Heart left ventricle (tissue), 16 donors: ENCODE measurements around the gene TREH. TPM values are rescaled to one million over a fixed set of nuclear protein-coding genes. Genes with fewer than 3 reads are reported as not detected.

ENCODE experiments used
- ATAC-seq, 4 donors: fragments of 200-7000 bp; cut with Tn5 transposase; one replicate each; pipeline ENCODE4 v1.9.1; 2020 to 2022; ENCODE audit warnings: moderate library complexity in 4 of 4, mild to moderate bottlenecking in 3 of 4, moderate number of reproducible peaks in 1 of 4
- DNase-seq, 5 donors: peaks; one replicate each; pipeline ENCODE4 v3.0.0-alpha.2; 2020
- H3K27ac ChIP-seq, 12 donors: fragments of 200-600 bp; sonication (generic) in 4 of 12; one replicate each; pipeline versions ENCODE4 v1.5.0 to v1.8.0; 2016 to 2022; ENCODE audit warnings: mild to moderate bottlenecking in 2 of 12
- H3K27me3 ChIP-seq, 9 donors: fragments of 200-600 bp; sonication (generic) in 2 of 9; one replicate each; pipeline versions ENCODE4 v1.5.1 to v1.8.0; 2016 to 2022; ENCODE audit warnings: mild to moderate bottlenecking in 3 of 9
- H3K36me3 ChIP-seq, 9 donors: fragments of 200-600 bp; sonication (generic) in 2 of 9; one replicate each; pipeline versions ENCODE4 v1.5.0 to v1.8.0; 2018 to 2022; ENCODE audit warnings: mild to moderate bottlenecking in 2 of 9
- H3K4me1 ChIP-seq, 12 donors: fragments of 200-600 bp; sonication (generic) in 4 of 12; one replicate each; pipeline versions ENCODE4 v1.5.0 to v1.8.0; 2016 to 2022; ENCODE audit warnings: mild to moderate bottlenecking in 3 of 12
- H3K4me3 ChIP-seq, 12 donors: fragments of 200-600 bp; sonication (generic) in 4 of 12; one replicate each; pipeline versions ENCODE4 v1.5.0 to v1.8.0; 2017 to 2022; ENCODE audit warnings: mild to moderate bottlenecking in 9 of 12, moderate library complexity in 4 of 12
- H3K9me3 ChIP-seq, 12 donors: fragments of 200-600 bp; sonication (generic) in 4 of 12; one replicate each; pipeline versions ENCODE4 v1.5.0 to v1.8.0; 2016 to 2022; ENCODE audit warnings: mild to moderate bottlenecking in 1 of 12
- POLR2A ChIP-seq, 2 donors: fragments of 450-650 bp; IDR thresholded peaks; one replicate each; pipeline ENCODE4 v1.6.1; 2017; ENCODE audit warnings: antibody characterized with exemption in 2 of 2, mild to moderate bottlenecking in 2 of 2, moderate library complexity in 2 of 2
- WGBS, 4 donors: extraction: QIAGEN DNeasy Blood & Tissue Kit in 2 of 4; methylation state at CpG; one replicate each; pipeline versions ENCODE4 v1.1.5 to v1.1.7; 2013 to 2018; 5-methylcytosine and 5-hydroxymethylcytosine counted together
- intact Hi-C, 10 donors: fragments of 100-400 bp; cut with DNase I; formaldehyde crosslinking; loops; one replicate each; pipeline versions ENCODE4 v1.11.1 to v1.14.2; 2022
- polyA plus RNA-seq, 2 donors: library from polyadenylated mRNA; stranded (reverse); fragments of 200-250 nt; gene quantifications; one replicate each; pipeline ENCODE4 v1.2.3, GENCODE V29; 2013
- total RNA-seq, 9 donors: library from RNA; depleted of rRNA in 2 of 9; stranded (reverse); fragments of >200 nt in 2 of 9; fragmentation: NEBNext Ultra II Directional in 3 of 9; extraction: Animal tissue kit (Norgen Biotek cat#: 25700) in 3 of 9; gene quantifications; one replicate each; pipeline versions ENCODE4 v1.1.0 to v1.2.4, GENCODE V29; 2016 to 2023
- TF ChIP-seq, protein P1 (sequence below), 12 donors: fragments of 200-600 bp; sonication (generic) in 4 of 12; IDR thresholded peaks; one replicate each; pipeline versions ENCODE4 v1.5.0 to v1.8.0; 2018 to 2022; ENCODE audit warnings: antibody characterized with exemption in 12 of 12, mild to moderate bottlenecking in 5 of 12
- donor health status: ischemic (EF 13 %, LVEDD 7.1; RV severe dilation, severe dysfunction).
- donor health status: healthy with polysubstance abuse.
- donor health status: DM: no; HTN: yes; CAD: no.
- donor health status: DM: no; HTN: no; CAD: no.
- donor health status: ischemic (EF 25% LVEDD 6.9; RV normal size, moderate dysfunction).
- donor health status: ischemic (EF 25% LVEDD 5.7; RV mildly dilated, moderate dysfunction).
- donor health status: healthy.
- donor health status: DM: yes; HTN: yes; CAD: no.
- donor health status: ischemic (EF 35%, LVEDD 5.7; RV mildly dilated, moderate dysfunction).
- donor health status: nonischemic (EF 11% LVEDD 7.7; RV severe dilation, severe dysfunction).
- donor health status: DM: yes; HTN: yes; CAD: no.
- donor health status: PGD.
- donor health status: ischemic (EF 29% LVEDD 5.4; RV normal size, mild dysfunction).
- donor health status: nonischemic (EF 23%, LVEDD 6.1; RV moderate dilation, normal function).

Gene TREH
- total and polyA plus RNA-seq, 11 donors = 0.17 to 1.7 TPM; not detected in 9

- Histone ChIP-seq H3K4me1 (peaks cover 0 to 26% (median 14%) of the 10 kb centered on the region in 12 donors), H3K4me3 (no peak overlapping the region), H3K36me3 (peaks cover 0 to 59% (median 51%) of the 10 kb centered on the region in 9 donors), H3K27me3 (no peaks in the 10 kb centered on the region), H3K27ac (peak overlapping the region in 5 of 12 donors; percentile 37 to 61 (median 43)), H3K9me3 (no peaks in the 10 kb centered on the region)
- ATAC-seq (peak in 2 of 4 donors; percentile 0 to 1), DNase-seq (peak in 2 of 5 donors; percentile 19 to 29)
- intact Hi-C loops = loop anchor here (5.0 to 10.0 kb wide), 6 partner anchors 36 to 66 kb away; partner anchors contain the start of gene PHLDB1 (in 6 of the 10)
- TF ChIP-seq, protein P1, sequence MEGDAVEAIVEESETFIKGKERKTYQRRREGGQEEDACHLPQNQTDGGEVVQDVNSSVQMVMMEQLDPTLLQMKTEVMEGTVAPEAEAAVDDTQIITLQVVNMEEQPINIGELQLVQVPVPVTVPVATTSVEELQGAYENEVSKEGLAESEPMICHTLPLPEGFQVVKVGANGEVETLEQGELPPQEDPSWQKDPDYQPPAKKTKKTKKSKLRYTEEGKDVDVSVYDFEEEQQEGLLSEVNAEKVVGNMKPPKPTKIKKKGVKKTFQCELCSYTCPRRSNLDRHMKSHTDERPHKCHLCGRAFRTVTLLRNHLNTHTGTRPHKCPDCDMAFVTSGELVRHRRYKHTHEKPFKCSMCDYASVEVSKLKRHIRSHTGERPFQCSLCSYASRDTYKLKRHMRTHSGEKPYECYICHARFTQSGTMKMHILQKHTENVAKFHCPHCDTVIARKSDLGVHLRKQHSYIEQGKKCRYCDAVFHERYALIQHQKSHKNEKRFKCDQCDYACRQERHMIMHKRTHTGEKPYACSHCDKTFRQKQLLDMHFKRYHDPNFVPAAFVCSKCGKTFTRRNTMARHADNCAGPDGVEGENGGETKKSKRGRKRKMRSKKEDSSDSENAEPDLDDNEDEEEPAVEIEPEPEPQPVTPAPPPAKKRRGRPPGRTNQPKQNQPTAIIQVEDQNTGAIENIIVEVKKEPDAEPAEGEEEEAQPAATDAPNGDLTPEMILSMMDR (IDR thresholded peaks at IDR 0.05) = no peak
- no peak for TF ChIP-seq POLR2A (IDR thresholded peaks at IDR 0.05)
- 71 to 82% (median 77%) methylated on average over 11 to 16 of the region's 16 CpGs for WGBS, 4 donors
These were observed 21.6 kb downstream of the TREH start for GRCh38 chr11:118657709-118658428.

- WGBS, 4 donors = 87 to 96% (median 91%) methylated on average over 2 of the region's 2 CpGs
- Histone ChIP-seq H3K4me1 (peaks cover 0 to 26% (median 15%) of the 10 kb centered on the region in 12 donors), H3K27me3 (no peaks in the 10 kb centered on the region), H3K27ac (no peak overlapping the region), H3K36me3 (peaks cover 0 to 65% (median 57%) of the 10 kb centered on the region in 9 donors), H3K4me3 (no peak overlapping the region), H3K9me3 (no peaks in the 10 kb centered on the region)
- intact Hi-C loops = loop anchor here (5.0 to 10.0 kb wide), 6 partner anchors 35 to 65 kb away; partner anchors contain the start of gene PHLDB1 (in 6 of the 10)
- ATAC-seq = no peak
- peak in 1 of 5 donors; percentile 23 for DNase-seq
- TF ChIP-seq, protein P1 (IDR thresholded peaks at IDR 0.05) = no peak
- TF ChIP-seq POLR2A (IDR thresholded peaks at IDR 0.05) = no peak
These were observed 22.2 kb downstream of the TREH start for GRCh38 chr11:118657238-118657637.

DNA sequence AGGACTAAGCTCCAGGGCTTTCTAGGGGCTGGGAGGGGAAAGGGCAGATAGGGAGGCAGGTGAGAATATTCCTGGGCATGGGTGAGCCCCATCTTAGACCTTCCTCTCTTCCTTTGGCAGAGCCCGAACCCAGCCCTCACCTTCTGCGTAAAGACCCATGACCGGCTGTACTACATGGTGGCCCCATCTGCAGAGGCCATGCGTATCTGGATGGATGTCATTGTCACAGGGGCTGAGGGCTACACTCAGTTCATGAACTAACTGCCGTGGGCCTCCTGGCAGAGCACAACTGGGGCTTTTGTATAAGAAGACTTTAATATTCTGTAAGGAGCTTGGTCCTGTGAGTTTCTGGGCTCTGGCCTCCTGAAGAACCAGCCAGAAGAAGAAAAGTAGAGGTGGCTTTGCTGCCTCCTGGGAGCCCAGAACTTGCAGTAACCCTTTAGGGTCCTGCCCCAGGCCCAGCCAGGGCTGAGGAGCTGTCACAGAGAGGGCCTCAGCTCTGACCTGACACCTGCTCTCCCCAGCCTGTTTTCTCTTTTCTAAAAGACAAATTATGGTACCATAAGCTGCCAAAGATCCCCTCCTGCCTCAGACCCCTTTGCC, 22.8 kb downstream of the TREH start:
- Histone ChIP-seq H3K9me3 (no peaks in the 10 kb centered on the region), H3K4me1 (peaks cover 0 to 26% (median 15%) of the 10 kb centered on the region in 12 donors), H3K36me3 (peaks cover 0 to 71% (median 63%) of the 10 kb centered on the region in 9 donors), H3K4me3 (no peak overlapping the region), H3K27ac (no peak overlapping the region), H3K27me3 (no peaks in the 10 kb centered on the region)
- ATAC-seq (no peak), DNase-seq (peak in 1 of 5 donors; percentile 9)
- intact Hi-C loops = loop anchor here (5.0 to 10.0 kb wide), 6 partner anchors 34 to 64 kb away; partner anchors contain the start of gene PHLDB1 (in 6 of the 10)
- 80 to 91% (median 86%) methylated on average over 5 of the region's 5 CpGs for WGBS, 4 donors
- TF ChIP-seq POLR2A (IDR thresholded peaks at IDR 0.05) = no peak
- TF ChIP-seq, protein P1 (IDR thresholded peaks at IDR 0.05) = no peak
